ENCODE data around the gene FYN.

The FYN gene

GRCh38 chr6:111718990-111719389 lies 154.3 kb downstream of the FYN start:
- no peak for DNase-seq

- DNase-seq, result no peak
Measured at GRCh38 chr6:111718326-111718725, 154.9 kb downstream of the FYN start.

GRCh38 chr6:111717621-111718020 lies 155.6 kb downstream of the FYN start:
- DNase-seq, result no peak

- no peak for DNase-seq
Measured at GRCh38 chr6:111716325-111716724, 156.9 kb downstream of the FYN start.

GRCh38 chr6:111715321-111715720 lies 157.9 kb downstream of the FYN start:
- peak in 1 of 2 experiments; percentile 40 for DNase-seq

GRCh38 chr6:111714416-111715270 lies 158.6 kb downstream of the FYN start:
- DNase-seq, result no peak

- no peak for DNase-seq
Measured at GRCh38 chr6:111713811-111714210, 159.4 kb downstream of the FYN start.

- DNase-seq, result no peak
Measured at GRCh38 chr6:111713236-111713635, 160.0 kb downstream of the FYN start.

GRCh38 chr6:111711984-111712752 lies 161.1 kb downstream of the FYN start:
- DNase-seq, result no peak

- peak; percentile 49 to 86 for DNase-seq
Measured at GRCh38 chr6:111711476-111711875, 161.8 kb downstream of the FYN start.

GRCh38 chr6:111710911-111711310 lies 162.3 kb downstream of the FYN start:
- no peak for DNase-seq

- no peak for DNase-seq
Measured at GRCh38 chr6:111710439-111710838, 162.8 kb downstream of the FYN start.

GRCh38 chr6:111709615-111710398 lies 163.4 kb downstream of the FYN start:
- DNase-seq, result peak in 1 of 2 experiments; percentile 61

GRCh38 chr6:111709201-111709600 lies 164.1 kb downstream of the FYN start:
- no peak for DNase-seq

GRCh38 chr6:111707773-111708172 lies 165.5 kb downstream of the FYN start:
- no peak for DNase-seq

- no peak for DNase-seq
Measured at GRCh38 chr6:111706841-111707391, 166.3 kb downstream of the FYN start.

GRCh38 chr6:111703723-111704122 lies 169.5 kb downstream of the FYN start:
- no peak for DNase-seq

GRCh38 chr6:111702268-111702667 lies 171.0 kb downstream of the FYN start:
- no peak for DNase-seq

GRCh38 chr6:111701146-111701545 lies 172.1 kb downstream of the FYN start:
- no peak for DNase-seq

- no peak for DNase-seq
Measured at GRCh38 chr6:111700135-111700690, 173.0 kb downstream of the FYN start.

GRCh38 chr6:111699123-111699522 lies 174.1 kb downstream of the FYN start:
- DNase-seq, result no peak

GRCh38 chr6:111696814-111697213 lies 176.4 kb downstream of the FYN start:
- no peak for DNase-seq

Measured in cerebellar nuclear complex (tissue), 1 donor.